Prostate gland (tissue), 2 donors: ENCODE data around the gene LRCH3.

Source experiments
- POLR2A ChIP-seq: fragments of 450-650 bp; IDR thresholded peaks from one replicate; pipeline ENCODE4 v1.6.1; 2016; ENCODE audit warnings: antibody characterized with exemption, mild to moderate bottlenecking
- POLR2AphosphoS5 ChIP-seq: sonication (generic); formaldehyde crosslinking; IDR thresholded peaks from one replicate; pipeline ENCODE4 v1.6.1; 2017; ENCODE audit warnings: antibody characterized with exemption
- TF ChIP-seq, protein P1 (sequence below), 4 experiments: fragments of 200-600 bp in 2 of 4; fragments of 450-650 bp in 2 of 4; sonication (generic) in 2 of 4; IDR thresholded peaks; 1 replicate in 3 of 4; 2 replicates in 1 of 4; pipeline ENCODE4 v1.5.1; 2016 to 2019; ENCODE audit warnings: antibody characterized with exemption in 4 of 4, mild to moderate bottlenecking in 2 of 4, moderate library complexity in 2 of 4

DNA sequence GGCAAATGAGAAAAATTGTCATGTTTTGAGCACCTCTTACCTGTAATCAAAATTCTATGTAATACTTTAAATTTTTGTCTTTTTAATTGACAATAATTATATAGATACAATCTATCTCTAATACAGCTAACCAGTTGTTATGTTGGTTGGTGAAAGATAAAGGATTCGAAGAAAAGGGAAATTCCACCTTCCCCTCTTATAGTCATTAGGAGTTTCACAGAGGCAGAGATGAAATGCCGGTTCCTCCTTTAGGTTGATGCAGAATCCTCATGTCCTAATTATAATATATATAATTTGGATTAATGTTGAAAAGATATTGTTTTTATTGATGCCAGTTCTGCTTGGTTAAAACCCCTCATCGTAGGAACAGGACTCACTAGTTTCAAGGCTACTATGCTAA, 67.1 kb downstream of the LRCH3 start:
- TF ChIP-seq, protein P1, sequence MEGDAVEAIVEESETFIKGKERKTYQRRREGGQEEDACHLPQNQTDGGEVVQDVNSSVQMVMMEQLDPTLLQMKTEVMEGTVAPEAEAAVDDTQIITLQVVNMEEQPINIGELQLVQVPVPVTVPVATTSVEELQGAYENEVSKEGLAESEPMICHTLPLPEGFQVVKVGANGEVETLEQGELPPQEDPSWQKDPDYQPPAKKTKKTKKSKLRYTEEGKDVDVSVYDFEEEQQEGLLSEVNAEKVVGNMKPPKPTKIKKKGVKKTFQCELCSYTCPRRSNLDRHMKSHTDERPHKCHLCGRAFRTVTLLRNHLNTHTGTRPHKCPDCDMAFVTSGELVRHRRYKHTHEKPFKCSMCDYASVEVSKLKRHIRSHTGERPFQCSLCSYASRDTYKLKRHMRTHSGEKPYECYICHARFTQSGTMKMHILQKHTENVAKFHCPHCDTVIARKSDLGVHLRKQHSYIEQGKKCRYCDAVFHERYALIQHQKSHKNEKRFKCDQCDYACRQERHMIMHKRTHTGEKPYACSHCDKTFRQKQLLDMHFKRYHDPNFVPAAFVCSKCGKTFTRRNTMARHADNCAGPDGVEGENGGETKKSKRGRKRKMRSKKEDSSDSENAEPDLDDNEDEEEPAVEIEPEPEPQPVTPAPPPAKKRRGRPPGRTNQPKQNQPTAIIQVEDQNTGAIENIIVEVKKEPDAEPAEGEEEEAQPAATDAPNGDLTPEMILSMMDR (IDR thresholded peaks at IDR 0.05), result no peak
- TF ChIP-seq POLR2AphosphoS5 (no peak), POLR2A (no peak)
